IPS-15b (cell line): ENCODE results near the gene RSPH10B2.
"Not testable (repeated sequence)": the region's sequence is repeated elsewhere in the genome, so short reads cannot be mapped to it uniquely, and the experiment has no call there.

Experiments
- H3K27me3 ChIP-seq: one replicate; pipeline ENCODE4 v1.6.1; 2013; ENCODE audit warnings: low read length; ENCODE audit not compliant: control insufficient read depth, insufficient read depth
- H3K36me3 ChIP-seq: one replicate; pipeline ENCODE4 v1.6.1; 2013; ENCODE audit warnings: low read length; ENCODE audit not compliant: control insufficient read depth, insufficient read depth
- H3K4me1 ChIP-seq: one replicate; pipeline ENCODE4 v1.6.1; 2013; ENCODE audit warnings: mild to moderate bottlenecking, low read length; ENCODE audit not compliant: control insufficient read depth, insufficient read depth
- H3K4me3 ChIP-seq: one replicate; pipeline ENCODE4 v1.5.1; 2013; ENCODE audit warnings: low read depth, low read length
- H3K9ac ChIP-seq: one replicate; pipeline ENCODE4 v1.6.1; 2013; ENCODE audit warnings: low read depth, mild to moderate bottlenecking, low read length
- H3K9me3 ChIP-seq: one replicate; pipeline ENCODE4 v1.6.1; 2013; ENCODE audit warnings: mild to moderate bottlenecking, low read length; ENCODE audit not compliant: control insufficient read depth, insufficient read depth

Gene RSPH10B2

GRCh38 chr7:6827180-6827579 lies 73.3 kb downstream of the RSPH10B2 start:
- H3K4me3 ChIP-seq, H3K4me1 ChIP-seq, H3K36me3 ChIP-seq, H3K27me3 ChIP-seq, H3K9me3 ChIP-seq, H3K9ac ChIP-seq: not testable (repeated sequence)

- not testable (repeated sequence) for H3K27me3 ChIP-seq, H3K9ac ChIP-seq, H3K9me3 ChIP-seq, H3K4me3 ChIP-seq, H3K36me3 ChIP-seq, H3K4me1 ChIP-seq
Observed at GRCh38 chr7:6829616-6830015, 75.7 kb downstream of the RSPH10B2 start.

GRCh38 chr7:6830026-6830425 lies 76.1 kb downstream of the RSPH10B2 start:
- H3K9me3 ChIP-seq, H3K36me3 ChIP-seq, H3K27me3 ChIP-seq, H3K9ac ChIP-seq, H3K4me1 ChIP-seq, H3K4me3 ChIP-seq: not testable (repeated sequence)

GRCh38 chr7:6831018-6831725 lies 77.3 kb downstream of the RSPH10B2 start:
- H3K9me3 ChIP-seq, result no peaks in the 10 kb centered on the region
- no peaks in the 10 kb centered on the region for H3K4me1 ChIP-seq
- no peaks in the 10 kb centered on the region for H3K27me3 ChIP-seq
- H3K36me3 ChIP-seq, result no peaks in the 10 kb centered on the region
- H3K4me3 ChIP-seq, result no peak overlapping the region
- no peak overlapping the region for H3K9ac ChIP-seq

- Histone ChIP-seq H3K9ac (no peak overlapping the region), H3K36me3 (no peaks in the 10 kb centered on the region), H3K27me3 (no peaks in the 10 kb centered on the region), H3K9me3 (no peaks in the 10 kb centered on the region), H3K4me1 (no peaks in the 10 kb centered on the region), H3K4me3 (no peak overlapping the region)
Observed at GRCh38 chr7:6833636-6834035, 79.7 kb downstream of the RSPH10B2 start.

- not testable (repeated sequence) for H3K36me3 ChIP-seq, H3K4me3 ChIP-seq, H3K9me3 ChIP-seq, H3K4me1 ChIP-seq, H3K27me3 ChIP-seq, H3K9ac ChIP-seq
Observed at GRCh38 chr7:6835521-6835920, 81.6 kb downstream of the RSPH10B2 start.

GRCh38 chr7:6837081-6837480 lies 83.2 kb downstream of the RSPH10B2 start:
- H3K9me3 ChIP-seq, H3K27me3 ChIP-seq, H3K36me3 ChIP-seq, H3K4me3 ChIP-seq, H3K9ac ChIP-seq, H3K4me1 ChIP-seq: not testable (repeated sequence)

- not testable (repeated sequence) for H3K36me3 ChIP-seq, H3K4me3 ChIP-seq, H3K9ac ChIP-seq, H3K9me3 ChIP-seq, H3K27me3 ChIP-seq, H3K4me1 ChIP-seq
Observed at GRCh38 chr7:6842278-6842921, 88.5 kb downstream of the RSPH10B2 start.

GRCh38 chr7:6843092-6843491 lies 89.2 kb downstream of the RSPH10B2 start:
- H3K9me3 ChIP-seq, H3K4me1 ChIP-seq, H3K9ac ChIP-seq, H3K36me3 ChIP-seq, H3K4me3 ChIP-seq, H3K27me3 ChIP-seq: not testable (repeated sequence)

- H3K9ac ChIP-seq, H3K4me1 ChIP-seq, H3K4me3 ChIP-seq, H3K36me3 ChIP-seq, H3K9me3 ChIP-seq, H3K27me3 ChIP-seq: not testable (repeated sequence)
Observed at GRCh38 chr7:6843654-6844053, 89.8 kb downstream of the RSPH10B2 start.

GRCh38 chr7:6845971-6846449 lies 92.1 kb downstream of the RSPH10B2 start:
- not testable (repeated sequence) for H3K4me1 ChIP-seq, H3K9ac ChIP-seq, H3K4me3 ChIP-seq, H3K9me3 ChIP-seq, H3K36me3 ChIP-seq, H3K27me3 ChIP-seq

GRCh38 chr7:6847751-6848150 lies 93.8 kb downstream of the RSPH10B2 start:
- H3K9ac ChIP-seq, H3K4me1 ChIP-seq, H3K9me3 ChIP-seq, H3K4me3 ChIP-seq, H3K27me3 ChIP-seq, H3K36me3 ChIP-seq: not testable (repeated sequence)
